ENCODE measurements around the gene HHAT. TPM values are rescaled to one million over a fixed set of nuclear protein-coding genes. Genes with fewer than 3 reads are reported as not detected.

HHAT gene
- total RNA-seq, 2 donors from 2014 or later, result 16.3 to 19.0 TPM

DNA sequence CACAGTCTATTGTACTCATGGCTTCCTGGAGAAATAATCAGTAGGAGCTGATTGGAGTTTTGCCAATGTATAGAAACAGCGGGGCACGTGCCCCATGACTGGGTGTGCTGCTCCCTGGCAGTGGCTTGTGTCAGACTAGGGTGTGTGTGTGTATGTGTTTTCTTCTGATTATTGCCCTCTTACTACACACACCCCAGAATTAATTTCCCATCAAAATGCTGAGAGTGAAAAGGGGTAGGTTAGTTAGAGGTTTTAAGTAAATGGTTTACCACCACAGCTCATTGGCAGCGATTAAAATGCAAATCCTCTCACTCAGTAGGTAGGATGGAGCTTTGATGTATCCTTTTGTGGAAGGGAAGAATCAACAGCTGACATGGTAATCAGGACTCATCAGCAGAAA lies 29.9 kb downstream of the HHAT start:
- 43% methylated on average over 3 of the region's 3 CpGs for WGBS
- Histone ChIP-seq H3K27me3 (replicated peaks; ENCODE audit: insufficient read depth) (no peaks in the 10 kb centered on the region), H3K9me3 (no peaks in the 10 kb centered on the region), H3K27ac (no peak overlapping the region), H3K4me3 (no peak overlapping the region), H3K36me3 (no peaks in the 10 kb centered on the region), H3K4me1 (replicated peaks) (peaks cover 3% of the 10 kb centered on the region)
- TF ChIP-seq, protein P1, sequence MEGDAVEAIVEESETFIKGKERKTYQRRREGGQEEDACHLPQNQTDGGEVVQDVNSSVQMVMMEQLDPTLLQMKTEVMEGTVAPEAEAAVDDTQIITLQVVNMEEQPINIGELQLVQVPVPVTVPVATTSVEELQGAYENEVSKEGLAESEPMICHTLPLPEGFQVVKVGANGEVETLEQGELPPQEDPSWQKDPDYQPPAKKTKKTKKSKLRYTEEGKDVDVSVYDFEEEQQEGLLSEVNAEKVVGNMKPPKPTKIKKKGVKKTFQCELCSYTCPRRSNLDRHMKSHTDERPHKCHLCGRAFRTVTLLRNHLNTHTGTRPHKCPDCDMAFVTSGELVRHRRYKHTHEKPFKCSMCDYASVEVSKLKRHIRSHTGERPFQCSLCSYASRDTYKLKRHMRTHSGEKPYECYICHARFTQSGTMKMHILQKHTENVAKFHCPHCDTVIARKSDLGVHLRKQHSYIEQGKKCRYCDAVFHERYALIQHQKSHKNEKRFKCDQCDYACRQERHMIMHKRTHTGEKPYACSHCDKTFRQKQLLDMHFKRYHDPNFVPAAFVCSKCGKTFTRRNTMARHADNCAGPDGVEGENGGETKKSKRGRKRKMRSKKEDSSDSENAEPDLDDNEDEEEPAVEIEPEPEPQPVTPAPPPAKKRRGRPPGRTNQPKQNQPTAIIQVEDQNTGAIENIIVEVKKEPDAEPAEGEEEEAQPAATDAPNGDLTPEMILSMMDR (IDR thresholded peaks at IDR 0.05), result no peak
- no peak for TF ChIP-seq POLR2AphosphoS5 (IDR thresholded peaks at IDR 0.05)
- intact Hi-C loops (cut with DNase I), result loop anchor here (5.0 kb wide), 1 partner anchor 779 kb away; no protein-coding TSS in a partner anchor
- no peak for DNase-seq (ENCODE audit: low spot score)

DNA sequence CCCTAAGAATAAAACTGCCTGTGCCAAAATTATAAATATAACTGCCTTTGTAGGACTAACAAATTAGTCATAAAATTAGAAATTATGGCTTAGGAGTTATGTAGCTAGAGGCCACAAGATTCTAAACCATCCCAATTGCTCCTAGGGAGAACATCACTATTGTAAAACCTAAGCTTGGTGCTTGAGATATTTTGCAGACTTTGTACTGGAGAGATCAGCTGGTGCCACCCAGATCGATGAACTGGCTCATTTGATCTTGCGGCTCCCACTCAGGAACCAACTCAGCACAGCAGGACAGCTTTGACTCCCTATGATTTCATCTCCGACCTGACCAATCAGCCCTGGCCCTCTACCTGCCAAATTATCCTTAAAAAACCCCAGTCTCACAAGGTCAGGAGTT lies 30.6 kb downstream of the HHAT start:
- Histone ChIP-seq H3K4me3 (no peak overlapping the region), H3K27ac (no peak overlapping the region), H3K36me3 (no peaks in the 10 kb centered on the region), H3K4me1 (replicated peaks) (peaks cover 3% of the 10 kb centered on the region), H3K9me3 (no peaks in the 10 kb centered on the region), H3K27me3 (replicated peaks; ENCODE audit: insufficient read depth) (no peaks in the 10 kb centered on the region)
- WGBS, result 90% methylated on average over 3 of the region's 3 CpGs
- DNase-seq (ENCODE audit: low spot score), result no peak
- intact Hi-C loops (cut with DNase I), result loop anchor here (5.0 kb wide), 1 partner anchor 778 kb away; no protein-coding TSS in a partner anchor
- TF ChIP-seq, protein P1 (IDR thresholded peaks at IDR 0.05), result no peak
- TF ChIP-seq POLR2AphosphoS5 (IDR thresholded peaks at IDR 0.05) (no peak), POLR2A (IDR thresholded peaks at IDR 0.05) (no peak)

DNA sequence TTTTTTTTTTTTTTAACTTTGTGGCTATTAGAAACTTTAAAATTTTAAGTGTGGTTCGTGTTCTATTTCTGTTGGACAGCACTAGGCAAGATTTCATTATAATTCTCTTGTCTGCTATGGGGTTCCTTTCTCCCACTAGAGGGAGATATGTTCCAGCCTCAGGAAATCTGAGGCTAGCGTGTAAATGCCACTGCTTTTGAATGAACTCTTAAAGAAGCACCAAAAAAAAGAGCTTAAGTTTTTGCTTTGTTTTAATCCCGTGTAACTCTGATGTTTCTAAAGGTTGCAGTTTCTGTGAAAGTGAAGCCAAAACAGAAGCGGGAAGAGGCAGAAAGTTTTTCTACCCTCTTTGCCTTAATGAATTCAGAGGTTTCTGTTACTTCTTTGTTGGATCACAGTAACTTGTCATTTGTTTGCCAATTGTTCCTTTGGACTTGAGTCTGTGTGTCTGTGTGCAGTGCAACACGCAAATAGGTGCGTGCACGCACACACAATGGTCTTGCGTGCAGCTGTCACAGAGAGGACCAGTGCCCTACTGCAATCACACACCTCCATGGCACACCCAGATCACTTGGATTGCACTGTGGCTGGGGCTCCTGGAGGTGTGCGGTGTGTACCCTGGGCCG lies 32.3 kb downstream of the HHAT start:
- Histone ChIP-seq H3K4me3 (no peak overlapping the region), H3K27ac (no peak overlapping the region), H3K36me3 (no peaks in the 10 kb centered on the region), H3K4me1 (replicated peaks) (peaks cover 3% of the 10 kb centered on the region), H3K27me3 (replicated peaks; ENCODE audit: insufficient read depth) (no peaks in the 10 kb centered on the region), H3K9me3 (no peaks in the 10 kb centered on the region)
- intact Hi-C loops (cut with DNase I), result no loop called here
- 34% methylated on average over 10 of the region's 10 CpGs for WGBS
- no peak for DNase-seq (ENCODE audit: low spot score)
- TF ChIP-seq, protein P1 (IDR thresholded peaks at IDR 0.05), result peak; percentile 41 to 75 (median 64)
- TF ChIP-seq POLR2A (IDR thresholded peaks at IDR 0.05), result no peak

DNA sequence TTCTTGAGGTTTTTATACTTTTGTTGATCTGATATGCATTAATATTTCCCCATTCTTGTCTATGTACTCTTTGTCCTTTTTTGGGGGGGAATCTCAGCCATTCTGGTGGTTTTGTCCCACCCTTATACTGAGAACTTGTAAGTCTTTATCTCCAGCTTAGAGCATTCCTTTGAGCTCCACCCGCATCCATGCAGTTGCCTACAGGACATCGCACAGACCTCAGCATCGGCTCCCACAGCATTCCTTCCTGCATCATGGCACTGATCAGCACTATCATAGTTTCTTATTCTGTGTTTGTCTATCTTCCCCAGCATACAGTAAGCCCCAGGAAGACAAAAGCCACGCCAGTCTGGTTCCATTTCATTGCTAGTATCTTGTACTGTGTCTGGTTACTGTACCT lies 33.0 kb downstream of the HHAT start:
- Histone ChIP-seq H3K9me3 (no peaks in the 10 kb centered on the region), H3K27ac (no peak overlapping the region), H3K36me3 (no peaks in the 10 kb centered on the region), H3K4me1 (replicated peaks) (peaks cover 3% of the 10 kb centered on the region), H3K4me3 (no peak overlapping the region), H3K27me3 (replicated peaks; ENCODE audit: insufficient read depth) (no peaks in the 10 kb centered on the region)
- intact Hi-C loops (cut with DNase I), result loop anchor here (2.0 kb wide), 1 partner anchor 39 kb away; no protein-coding TSS in a partner anchor
- DNase-seq (ENCODE audit: low spot score), result no peak
- TF ChIP-seq POLR2AphosphoS5 (IDR thresholded peaks at IDR 0.05) (no peak), POLR2A (IDR thresholded peaks at IDR 0.05) (no peak)
- TF ChIP-seq, protein P1 (IDR thresholded peaks at IDR 0.05), result no peak
- WGBS, result 91% methylated on average over 4 of the region's 4 CpGs

DNA sequence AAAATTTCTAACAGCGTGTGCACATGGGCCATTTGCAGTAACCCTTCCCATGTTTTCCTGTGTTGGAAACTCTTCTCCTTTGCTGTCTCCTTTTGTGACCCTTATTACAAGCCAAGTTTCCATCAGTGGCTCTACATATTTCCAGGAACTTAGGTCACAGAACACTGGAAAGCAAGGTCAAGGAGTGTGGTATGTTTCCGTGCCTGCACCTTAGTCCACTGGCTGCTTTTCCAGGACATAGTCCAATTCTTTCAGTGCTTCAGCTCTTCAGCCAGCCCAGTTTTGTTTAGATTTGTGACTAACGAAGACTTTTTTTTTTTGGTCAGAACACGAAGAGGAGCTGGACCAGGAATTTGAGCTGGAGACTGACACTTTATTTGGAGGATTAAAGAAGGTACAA lies 33.8 kb downstream of the HHAT start:
- intact Hi-C loops (cut with DNase I), result loop anchor here (2.0 kb wide), 1 partner anchor 38 kb away; no protein-coding TSS in a partner anchor
- no peaks in the 10 kb centered on the region for H3K27me3 ChIP-seq (replicated peaks; ENCODE audit: insufficient read depth)
- no peak overlapping the region for H3K4me3 ChIP-seq
- peak overlapping the region in 1 of 2 donors; percentile 34 for H3K27ac ChIP-seq
- no peaks in the 10 kb centered on the region for H3K9me3 ChIP-seq
- peaks cover 3% of the 10 kb centered on the region for H3K4me1 ChIP-seq (replicated peaks)
- DNase-seq (ENCODE audit: low spot score), result no peak
- H3K36me3 ChIP-seq, result no peaks in the 10 kb centered on the region
- WGBS, result 31% methylated on average over 4 of the region's 4 CpGs
- no peak for TF ChIP-seq POLR2AphosphoS5 (IDR thresholded peaks at IDR 0.05)
- TF ChIP-seq, protein P1 (IDR thresholded peaks at IDR 0.05), result no peak
- no peak for TF ChIP-seq POLR2A (IDR thresholded peaks at IDR 0.05)
